ENCODE data around the gene PROX1.

The PROX1 gene

GRCh38 chr1:213982289-213982671 is 5.5 kb upstream of the PROX1 start:
- no peak for TF ChIP-seq EZH2 (IDR thresholded peaks at IDR 0.05; ENCODE audit: borderline replicate concordance, low read depth, low read length, severe bottlenecking)
- TF ChIP-seq CTCF (IDR thresholded peaks at IDR 0.05; ENCODE audit: borderline replicate concordance, extremely low read depth, low read length, poor library complexity, severe bottlenecking) = no peak
- Histone ChIP-seq H3K79me2 (ENCODE audit: insufficient read depth, low read length) (no peaks in the 10 kb centered on the region), H3K4me3 (ENCODE audit: low read depth in 1 of 2, low read length in 2 of 2) (no peak overlapping the region), H3K9ac (ENCODE audit: low read depth, low read length) (no peak overlapping the region), H4K20me1 (ENCODE audit: insufficient read depth, low read length) (no peaks in the 10 kb centered on the region), H3K27me3 (ENCODE audit: insufficient read depth, low read length, poor library complexity) (no peaks in the 10 kb centered on the region), H3K27ac (ENCODE audit: low read length) (no peak overlapping the region), H3K4me2 (ENCODE audit: insufficient read depth, low read length) (no peak overlapping the region), H3K9me3 (ENCODE audit: insufficient read depth, low read length, severe bottlenecking) (no peaks in the 10 kb centered on the region), H2AFZ (ENCODE audit: low read depth, low read length) (no peak overlapping the region), H3K36me3 (ENCODE audit: insufficient read depth, low read length) (no peaks in the 10 kb centered on the region), H3K4me1 (ENCODE audit: insufficient read depth, low read length) (peaks cover 22% of the 10 kb centered on the region)
- ATAC-seq (ENCODE audit: insufficient read depth, low read depth) (no peak), DNase-seq (no peak)

GRCh38 chr1:213982672-213983492 is 4.9 kb upstream of the PROX1 start:
- Histone ChIP-seq H3K9me3 (ENCODE audit: insufficient read depth, low read length, severe bottlenecking) (no peaks in the 10 kb centered on the region), H3K27me3 (ENCODE audit: insufficient read depth, low read length, poor library complexity) (no peaks in the 10 kb centered on the region), H3K4me3 (ENCODE audit: low read depth in 1 of 2, low read length in 2 of 2) (no peak overlapping the region)

GRCh38 chr1:213983493-213984386 is 4.0 kb upstream of the PROX1 start:
- Histone ChIP-seq H3K27me3 (ENCODE audit: insufficient read depth, low read length, poor library complexity) (no peaks in the 10 kb centered on the region), H2AFZ (ENCODE audit: low read depth, low read length) (no peak overlapping the region), H3K4me2 (ENCODE audit: insufficient read depth, low read length) (no peak overlapping the region), H3K79me2 (ENCODE audit: insufficient read depth, low read length) (no peaks in the 10 kb centered on the region), H3K36me3 (ENCODE audit: insufficient read depth, low read length) (no peaks in the 10 kb centered on the region), H4K20me1 (ENCODE audit: insufficient read depth, low read length) (no peaks in the 10 kb centered on the region), H3K27ac (ENCODE audit: low read length) (no peak overlapping the region), H3K9me3 (ENCODE audit: insufficient read depth, low read length, severe bottlenecking) (no peaks in the 10 kb centered on the region), H3K4me3 (ENCODE audit: low read depth in 1 of 2, low read length in 2 of 2) (no peak overlapping the region), H3K4me1 (ENCODE audit: insufficient read depth, low read length) (peaks cover 22% of the 10 kb centered on the region), H3K9ac (ENCODE audit: low read depth, low read length) (no peak overlapping the region)
- TF ChIP-seq EZH2 (IDR thresholded peaks at IDR 0.05; ENCODE audit: borderline replicate concordance, low read depth, low read length, severe bottlenecking) = no peak
- no peak for TF ChIP-seq CTCF (IDR thresholded peaks at IDR 0.05; ENCODE audit: borderline replicate concordance, extremely low read depth, low read length, poor library complexity, severe bottlenecking)
- DNase-seq = no peak
- ATAC-seq (ENCODE audit: insufficient read depth, low read depth) = no peak

More at GRCh38 chr1:213982672-213983492, 4.9 kb upstream of the PROX1 start:
- H3K4me1 ChIP-seq (ENCODE audit: insufficient read depth, low read length) = peaks cover 22% of the 10 kb centered on the region
- no peak overlapping the region for H2AFZ ChIP-seq (ENCODE audit: low read depth, low read length)
- TF ChIP-seq CTCF (IDR thresholded peaks at IDR 0.05; ENCODE audit: borderline replicate concordance, extremely low read depth, low read length, poor library complexity, severe bottlenecking) (no peak), EZH2 (IDR thresholded peaks at IDR 0.05; ENCODE audit: borderline replicate concordance, low read depth, low read length, severe bottlenecking) (no peak)
- H3K79me2 ChIP-seq (ENCODE audit: insufficient read depth, low read length) = no peaks in the 10 kb centered on the region
- no peak overlapping the region for H3K4me2 ChIP-seq (ENCODE audit: insufficient read depth, low read length)
- H4K20me1 ChIP-seq (ENCODE audit: insufficient read depth, low read length) = no peaks in the 10 kb centered on the region
- ATAC-seq (ENCODE audit: insufficient read depth, low read depth) (no peak), DNase-seq (no peak)
- H3K9ac ChIP-seq (ENCODE audit: low read depth, low read length) = no peak overlapping the region
- no peaks in the 10 kb centered on the region for H3K36me3 ChIP-seq (ENCODE audit: insufficient read depth, low read length)
- no peak overlapping the region for H3K27ac ChIP-seq (ENCODE audit: low read length)

Data from DND-41 (cell line).